Ovary (tissue), 9 donors: ENCODE data around the gene COMMD9. TPM values are rescaled to one million over a fixed set of nuclear protein-coding genes. Genes with fewer than 3 reads are reported as not detected.

Experiments used
- DNase-seq, 5 donors: peaks; one replicate each; pipeline ENCODE4 v3.0.0-alpha.2; 2019 to 2020
- H3K27ac ChIP-seq, 2 donors: fragments of 200-600 bp; one replicate each; pipeline versions ENCODE4 v1.5.1 to v1.8.0; 2019 to 2022
- H3K27me3 ChIP-seq: fragments of 200-600 bp; one replicate; pipeline ENCODE4 v1.8.0; 2022
- H3K36me3 ChIP-seq: fragments of 200-600 bp; sonication (generic); one replicate; pipeline ENCODE4 v1.5.1; 2019
- H3K4me1 ChIP-seq: one replicate; pipeline ENCODE4 v1.8.1; 2013; ENCODE audit warnings: mild to moderate bottlenecking, moderate library complexity; ENCODE audit not compliant: insufficient read depth
- H3K4me3 ChIP-seq: fragments of 200-600 bp; sonication (generic); one replicate; pipeline ENCODE4 v1.5.1; 2017
- H3K9me3 ChIP-seq, 2 donors: fragments of 200-600 bp in 1 of 2; sonication (generic) in 1 of 2; one replicate each; pipeline versions ENCODE4 v1.5.1 to v1.8.1; 2013 to 2019; ENCODE audit warnings: mild to moderate bottlenecking in 1 of 2, moderate library complexity in 1 of 2
- CTCF ChIP-seq, 3 donors: fragments of 450-650 bp in 2 of 3; fragments of 200-600 bp in 1 of 3; IDR thresholded peaks; one replicate each; pipeline versions ENCODE4 v1.5.1 to v1.8.0; 2016 to 2022; ENCODE audit warnings: antibody characterized with exemption in 3 of 3, mild to moderate bottlenecking in 1 of 3
- EP300 ChIP-seq: sonication (generic); formaldehyde crosslinking; IDR thresholded peaks from one replicate; pipeline ENCODE4 v1.6.1; 2017; ENCODE audit warnings: antibody characterized with exemption
- POLR2A ChIP-seq: fragments of 450-650 bp; IDR thresholded peaks from one replicate; pipeline ENCODE4 v1.6.1; 2017; ENCODE audit warnings: antibody characterized with exemption, mild to moderate bottlenecking, moderate library complexity
- WGBS, 3 donors: extraction: QIAGEN DNeasy Blood & Tissue Kit in 1 of 3; methylation state at CpG; one replicate each; pipeline versions ENCODE4 v1.1.5 to v1.1.7; 2013 to 2017; 5-methylcytosine and 5-hydroxymethylcytosine counted together
- intact Hi-C, 4 donors: fragments of 100-400 bp; cut with DNase I; formaldehyde crosslinking; loops; one replicate each; pipeline versions ENCODE4 v1.11.0 to v1.15.1; 2022 to 2023
- polyA plus RNA-seq, 2 donors: library from polyadenylated mRNA; stranded (reverse); fragments of 200-250 nt in 1 of 2; fragments of 350-450 nt in 1 of 2; fragmentation: Illumina TruSeq in 1 of 2; extraction: RNeasy Lipid Tissue Mini Kit (QIAGEN cat#74804) in 1 of 2; gene quantifications; one replicate each; pipeline ENCODE4 v1.2.3, GENCODE V29; 2013 to 2014
- total RNA-seq, 7 donors: library from RNA; depleted of rRNA in 2 of 7; stranded (reverse); fragments of >200 nt in 2 of 7; fragmentation: NEBNext Ultra II Directional in 3 of 7; extraction: Animal tissue kit (Norgen Biotek cat#: 25700) in 3 of 7; gene quantifications; one replicate each; pipeline versions ENCODE4 v1.1.0 to v1.2.4, GENCODE V29; 2016 to 2023
- donor health status: DM: no; HTN: no; CAD: no; lungs with moderate emphysema.
- donor health status: DM: no; HTN: no; CAD: no.
- donor health status: Bipolar disorder and iron deficiency.
- donor health status: DM: yes; HTN: yes; CAD: no.
- donor health status: DM: no; HTN: no; CAD: no.
- donor health status: DM: yes; HTN: yes; CAD: no.

COMMD9 gene
- total and polyA plus RNA-seq, 9 donors = 18.4 to 51.5 (median 33.0) TPM

DNA sequence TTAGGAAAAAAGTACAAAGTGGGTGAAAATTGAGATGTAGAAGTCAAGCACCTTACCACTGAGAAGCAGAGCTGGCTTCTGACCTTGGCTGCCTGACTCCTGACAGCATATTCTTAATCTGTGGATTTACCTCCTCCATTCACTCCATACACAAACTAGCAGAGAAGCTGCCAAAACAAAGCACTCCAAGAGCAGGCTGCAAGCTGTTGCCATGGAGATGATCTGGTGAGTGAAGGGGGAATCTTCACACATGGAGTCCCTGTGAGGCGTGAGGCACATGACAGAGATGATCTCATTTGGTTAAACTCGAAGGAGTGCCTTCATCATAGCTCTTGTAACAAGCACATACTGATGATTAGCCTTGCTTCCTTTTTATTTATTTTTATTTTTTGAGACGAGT, 16.1 kb downstream of the COMMD9 start:
- Histone ChIP-seq H3K27me3 (no peaks in the 10 kb centered on the region), H3K36me3 (no peaks in the 10 kb centered on the region), H3K27ac (no peak overlapping the region), H3K4me1 (no peaks in the 10 kb centered on the region), H3K9me3 (no peaks in the 10 kb centered on the region), H3K4me3 (no peak overlapping the region)
- intact Hi-C loops = no loop called here
- DNase-seq = no peak
- TF ChIP-seq POLR2A = no peak
- TF ChIP-seq EP300 = no peak
- no peak for TF ChIP-seq CTCF (IDR thresholded peaks at IDR 0.05)
- WGBS, 3 donors = 84 to 90% (median 84%) methylated on average over 3 of the region's 3 CpGs

- no peak overlapping the region for H3K4me3 ChIP-seq
- no peak for TF ChIP-seq EP300
- TF ChIP-seq CTCF (IDR thresholded peaks at IDR 0.05) = no peak
- no peak for TF ChIP-seq POLR2A
- H3K27ac ChIP-seq = no peak overlapping the region
- no peaks in the 10 kb centered on the region for H3K4me1 ChIP-seq
- H3K27me3 ChIP-seq = no peaks in the 10 kb centered on the region
- no peak for DNase-seq
- intact Hi-C loops = no loop called here
- WGBS, 3 donors = 88 to 90% (median 88%) methylated on average over 5 of the region's 5 CpGs
- no peaks in the 10 kb centered on the region for H3K36me3 ChIP-seq
- no peaks in the 10 kb centered on the region for H3K9me3 ChIP-seq
Measured at GRCh38 chr11:36271794-36272407, 17.3 kb downstream of the COMMD9 start.

DNA sequence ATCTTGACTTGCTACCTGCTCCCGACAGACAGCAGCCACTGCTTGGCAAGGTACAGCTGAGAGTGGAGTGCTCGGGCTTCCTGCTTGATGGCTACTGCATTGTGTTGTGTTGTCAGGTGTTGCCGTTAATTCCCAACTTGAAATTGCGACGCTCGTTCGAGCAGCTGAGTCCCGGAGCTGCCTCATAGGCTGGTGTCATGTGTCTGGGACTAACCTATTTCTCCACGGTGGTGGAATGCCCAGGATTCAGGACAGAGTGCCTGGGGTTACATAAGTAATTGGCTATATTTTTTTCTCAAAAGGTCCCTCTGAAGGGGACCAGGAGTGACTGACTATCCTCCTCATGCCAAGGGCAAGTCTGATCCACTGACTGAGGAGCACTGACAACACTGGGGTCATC, 18.5 kb downstream of the COMMD9 start:
- TF ChIP-seq POLR2A (no peak), CTCF (IDR thresholded peaks at IDR 0.05) (no peak), EP300 (no peak)
- H3K4me3 ChIP-seq = no peak overlapping the region
- H3K27ac ChIP-seq = no peak overlapping the region
- no peaks in the 10 kb centered on the region for H3K4me1 ChIP-seq
- intact Hi-C loops = no loop called here
- no peak for DNase-seq
- no peaks in the 10 kb centered on the region for H3K27me3 ChIP-seq
- 82 to 90% (median 89%) methylated on average over 9 of the region's 9 CpGs for WGBS, 3 donors
- H3K9me3 ChIP-seq = no peaks in the 10 kb centered on the region
- no peaks in the 10 kb centered on the region for H3K36me3 ChIP-seq

GRCh38 chr11:36268337-36268985, 20.8 kb downstream of the COMMD9 start:
- no peaks in the 10 kb centered on the region for H3K36me3 ChIP-seq
- H3K4me1 ChIP-seq = no peaks in the 10 kb centered on the region
- no peak for TF ChIP-seq POLR2A
- TF ChIP-seq CTCF (IDR thresholded peaks at IDR 0.05) = no peak
- H3K9me3 ChIP-seq = no peaks in the 10 kb centered on the region
- WGBS, 3 donors = 76 to 86% (median 77%) methylated on average over 8 of the region's 8 CpGs
- no peak overlapping the region for H3K27ac ChIP-seq
- no peak for DNase-seq
- H3K4me3 ChIP-seq = no peak overlapping the region
- intact Hi-C loops = loop anchor here (5.0 kb wide), 3 partner anchors 136 to 651 kb away; partner anchors contain the start of gene FJX1 (in 4 of the 4)
- H3K27me3 ChIP-seq = no peaks in the 10 kb centered on the region
